ENCODE measurements around the gene CD72.

DNA sequence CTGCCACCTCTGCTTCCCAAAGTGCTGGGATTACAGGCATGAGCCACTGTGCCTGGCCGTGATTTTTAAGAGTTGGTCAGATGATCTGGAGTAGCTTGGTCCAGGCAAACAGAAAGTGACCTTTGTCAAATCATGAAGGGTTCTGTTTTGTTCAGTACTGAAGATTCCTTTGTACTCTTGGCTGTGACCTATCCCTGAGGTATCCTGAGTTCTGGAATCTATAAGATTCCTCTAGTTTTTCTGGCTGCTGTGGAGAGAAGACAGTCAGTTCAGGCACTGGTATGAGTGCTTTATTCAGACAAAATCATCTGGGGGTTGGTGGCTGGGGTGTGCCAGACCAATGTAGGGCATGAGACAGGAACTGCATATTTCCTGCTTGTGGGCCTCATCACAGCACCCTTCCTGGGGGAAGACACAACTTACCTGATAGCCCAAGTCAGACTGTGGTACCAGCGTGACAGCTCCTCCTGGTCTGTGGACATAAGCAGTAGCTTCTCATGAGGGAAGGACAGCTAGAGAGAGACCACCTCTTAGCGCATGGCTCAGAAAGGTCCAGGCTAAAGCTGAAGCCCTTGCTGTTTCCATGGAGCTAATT is 43.6 kb upstream of the CD72 start:
- TF ChIP-seq POLR2A (IDR thresholded peaks at IDR 0.05; ENCODE audit: low read length) (no peak), GATA1 (IDR thresholded peaks at IDR 0.05; ENCODE audit: low read depth, low read length) (no peak)
